PC-9 (cell line): Measurements from ENCODE around the gene PAK6.

Experiments used
- CTCF ChIP-seq: fragments of 200-600 bp; sonication (generic); conservative IDR thresholded peaks from 2 replicates; pipeline ENCODE4 v1.6.1; 2017; ENCODE audit warnings: mixed run types, antibody characterized with exemption, mild to moderate bottlenecking, moderate library complexity
- EZH2 ChIP-seq: fragments of 200-600 bp; sonication (generic); IDR thresholded peaks from 2 replicates; pipeline ENCODE4 v1.8.0; 2017; ENCODE audit warnings: antibody characterized with exemption, low read depth

DNA sequence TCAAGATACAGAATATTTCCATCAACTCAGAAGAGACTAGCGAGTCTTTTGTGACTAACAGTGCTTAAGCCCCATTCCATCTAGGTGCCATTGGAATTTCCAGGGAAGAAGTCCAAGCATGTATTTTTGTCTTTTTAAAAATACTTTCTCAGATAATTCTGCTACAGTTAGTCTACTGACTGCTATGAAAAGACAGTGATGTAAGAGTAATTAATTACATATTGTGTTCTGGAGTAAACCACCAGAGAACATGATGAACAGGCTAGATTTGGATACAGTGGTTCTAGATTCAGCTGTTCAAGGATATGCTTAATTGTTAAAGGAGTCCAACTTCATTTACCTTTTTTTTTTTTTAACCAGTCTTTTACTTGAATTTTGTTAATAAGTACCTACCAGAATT lies 34.8 kb upstream of the PAK6 start:
- TF ChIP-seq CTCF = no peak
- no peak for TF ChIP-seq EZH2
